Fibroblast of the aortic adventitia (primary cell): ENCODE results near the gene ACTL9. TPM values are rescaled to one million over a fixed set of nuclear protein-coding genes. Genes with fewer than 3 reads are reported as not detected.

Experiments
- DNase-seq: peaks from one replicate; pipeline ENCODE4 v3.0.0-alpha.2; 2010; ENCODE audit warnings: low read depth
- H3K4me3 ChIP-seq: 2 replicates; pipeline ENCODE4 v1.5.1; 2011; ENCODE audit warnings: low read depth, mild to moderate bottlenecking, control low read depth, low read length, moderate library complexity
- CTCF ChIP-seq: IDR thresholded peaks from 2 replicates; pipeline ENCODE4 v1.5.1; 2011; ENCODE audit warnings: mild to moderate bottlenecking, low read length, control low read depth, inconsistent platforms; ENCODE audit not compliant: insufficient read depth
- total RNA-seq: library from RNA; depleted of rRNA; stranded (reverse); fragments of >200 nt; gene quantifications from 2 replicates; pipeline ENCODE4 v1.2.3, GENCODE V29; 2012; ENCODE audit warnings: low replicate concordance

The ACTL9 gene
- total RNA-seq, 1 donor, result not detected

- no peak for DNase-seq
- no peak overlapping the region for H3K4me3 ChIP-seq
- no peak for TF ChIP-seq CTCF
Measured at GRCh38 chr19:8662263-8662662, 36.3 kb downstream of the ACTL9 start.

GRCh38 chr19:8659905-8660304, 38.7 kb downstream of the ACTL9 start:
- H3K4me3 ChIP-seq, result no peak overlapping the region
- DNase-seq, result no peak
- no peak for TF ChIP-seq CTCF

GRCh38 chr19:8657869-8658268, 40.7 kb downstream of the ACTL9 start:
- TF ChIP-seq CTCF, result no peak
- no peak overlapping the region for H3K4me3 ChIP-seq
- DNase-seq, result no peak

GRCh38 chr19:8655340-8655709, 43.3 kb downstream of the ACTL9 start:
- DNase-seq, result no peak
- H3K4me3 ChIP-seq, result no peak overlapping the region
- TF ChIP-seq CTCF, result no peak

GRCh38 chr19:8654591-8655339, 43.8 kb downstream of the ACTL9 start:
- peak; percentile 96 for TF ChIP-seq CTCF
- DNase-seq, result peak; percentile 45
- no peak overlapping the region for H3K4me3 ChIP-seq

GRCh38 chr19:8648240-8648639, 50.4 kb downstream of the ACTL9 start:
- no peak for DNase-seq
- H3K4me3 ChIP-seq, result no peak overlapping the region
- no peak for TF ChIP-seq CTCF

Other genes with a start within 250 kb of the ACTL9 start
- not detected in 2 replicates for gene PRAM1, start 196.2 kb downstream of the ACTL9 start, total RNA-seq
- 4.4 and 6.4 TPM in 2 replicates for gene ZNF414, start 184.6 kb downstream of the ACTL9 start, total RNA-seq
- 0.09 and 0.41 TPM in 2 replicates for gene MYO1F, start 121.4 kb downstream of the ACTL9 start, total RNA-seq
- 15.8 and 18.5 TPM in 2 replicates for gene ADAMTS10, start 88.1 kb downstream of the ACTL9 start, total RNA-seq
- gene NFILZ, start 68.2 kb downstream of the ACTL9 start, total RNA-seq, result not detected in 2 replicates
- gene OR2Z1, start 22.8 kb upstream of the ACTL9 start, total RNA-seq, result not detected in 2 replicates
- 17.9 and 25.3 TPM in 2 replicates for gene ZNF558, start 133.5 kb upstream of the ACTL9 start, total RNA-seq
- gene MBD3L1, start 133.6 kb upstream of the ACTL9 start, total RNA-seq, result not detected in 2 replicates